H1 (cell line): ENCODE results near the gene SH3RF3. TPM values are rescaled to one million over a fixed set of nuclear protein-coding genes. Genes with fewer than 3 reads are reported as not detected.

Experiments used
- CTCF ChIA-PET: fragments of 300-600 bp; sonication (Branson Sonifier 250); formaldehyde crosslinking; loops from one replicate; lab custom pipeline; 2021; ENCODE audit not compliant: partially characterized antibody; lab: Charles Lee
- POLR2A ChIA-PET: fragments of 300-600 bp; sonication (Branson Sonifier 250); formaldehyde crosslinking; loops from one replicate; lab custom pipeline; 2021; ENCODE audit warnings: inconsistent platforms; ENCODE audit not compliant: partially characterized antibody; lab: Charles Lee
- DNase-seq, 2 experiments: peaks; one replicate each; pipeline versions ENCODE4 v3.0.0 to v3.0.0-alpha.2; 2010 to 2022; ENCODE audit warnings: low spot score in 2 of 2, low read depth in 1 of 2, mixed read lengths in 1 of 2
- FAIRE-seq: peaks from 2 replicates; lab custom pipeline; 2011; peaks lifted over from hg19 to GRCh38; lab: Jason Lieb, UNC
- H2AFZ ChIP-seq: 2 replicates; pipeline ENCODE4 v1.8.1; 2012; ENCODE audit warnings: low read length, inconsistent platforms
- H2AK5ac ChIP-seq: 2 replicates; pipeline ENCODE4 v1.6.1; 2013; ENCODE audit warnings: low read depth, low read length
- H2BK120ac ChIP-seq: replicated peaks from 2 replicates; pipeline ENCODE3; 2013; ENCODE audit warnings: low read depth, low read length, inconsistent platforms
- H2BK12ac ChIP-seq: 2 replicates; pipeline ENCODE4 v1.6.1; 2013; ENCODE audit warnings: low read depth, low read length
- H2BK15ac ChIP-seq: 2 replicates; pipeline ENCODE4 v1.6.1; 2013; ENCODE audit warnings: low read length
- H2BK20ac ChIP-seq: 2 replicates; pipeline ENCODE4 v1.6.1; 2013; ENCODE audit warnings: low read length
- H2BK5ac ChIP-seq: 2 replicates; pipeline ENCODE4 v1.6.1; 2013; ENCODE audit warnings: low read depth, low read length
- H3K14ac ChIP-seq: 2 replicates; pipeline ENCODE4 v1.6.1; 2013; ENCODE audit warnings: inconsistent platforms; ENCODE audit not compliant: insufficient read length
- H3K18ac ChIP-seq: 2 replicates; pipeline ENCODE4 v1.6.1; 2013; ENCODE audit warnings: low read length; ENCODE audit errors: extremely low read depth
- H3K23ac ChIP-seq: 2 replicates; pipeline ENCODE4 v1.6.1; 2013; ENCODE audit warnings: inconsistent platforms; ENCODE audit not compliant: insufficient read length
- H3K23me2 ChIP-seq: 2 replicates; pipeline ENCODE4 v1.6.1; 2013; ENCODE audit warnings: low read depth, low read length
- H3K27ac ChIP-seq: 2 replicates; pipeline ENCODE4 v1.6.1; 2011; ENCODE audit warnings: low read depth, low read length, inconsistent platforms
- H3K27me3 ChIP-seq, 4 experiments: replicated peaks in 1 of 4; 1 replicate in 1 of 4; 2 replicates in 3 of 4; pipeline versions ENCODE4 v1.6.1 to v1.8.1; 2011 to 2013; ENCODE audit warnings: low read length in 3 of 4, mild to moderate bottlenecking in 3 of 4, inconsistent platforms in 2 of 4, mixed read lengths in 2 of 4, moderate library complexity in 1 of 4; ENCODE audit not compliant: control insufficient read depth in 3 of 4, insufficient read depth in 3 of 4; ENCODE audit errors: extremely low read depth in 1 of 4
- H3K36me3 ChIP-seq, 4 experiments: 2 replicates each; pipeline versions ENCODE4 v1.6.1 to v1.8.1; 2011 to 2013; ENCODE audit warnings: mild to moderate bottlenecking in 4 of 4, low read length in 3 of 4, moderate library complexity in 2 of 4, control low read depth in 1 of 4, inconsistent platforms in 1 of 4; ENCODE audit not compliant: insufficient read depth in 4 of 4, control insufficient read depth in 2 of 4
- H3K4ac ChIP-seq: replicated peaks from 2 replicates; pipeline ENCODE3; 2013; ENCODE audit warnings: low read length, low read depth, mixed read lengths, inconsistent platforms; ENCODE audit not compliant: insufficient read length
- H3K4me1 ChIP-seq, 4 experiments: replicated peaks in 1 of 4; 1 replicate in 1 of 4; 2 replicates in 3 of 4; pipeline versions ENCODE4 v1.6.1 to v1.8.1; 2011 to 2013; ENCODE audit warnings: low read length in 3 of 4, inconsistent platforms in 2 of 4, mixed read lengths in 1 of 4; ENCODE audit not compliant: insufficient read depth in 4 of 4, control insufficient read depth in 3 of 4
- H3K4me2 ChIP-seq, 2 experiments: 2 replicates each; pipeline versions ENCODE4 v1.6.1 to v1.8.1; 2011 to 2013; ENCODE audit warnings: low read depth in 2 of 2, low read length in 2 of 2, control low read depth in 1 of 2, inconsistent platforms in 1 of 2, mild to moderate bottlenecking in 1 of 2; ENCODE audit not compliant: insufficient read depth in 1 of 2
- H3K4me3 ChIP-seq, 4 experiments: fragments of 200-600, 300-600 bp in 1 of 4; sonication (generic), shearing (Covaris generic), sonication (Bioruptor Twin) in 1 of 4; 2 replicates each; pipeline versions ENCODE4 v1.5.1 to v1.8.1; 2011 to 2016; ENCODE audit warnings: low read length in 4 of 4, low read depth in 3 of 4, control low read depth in 2 of 4, inconsistent platforms in 2 of 4, mild to moderate bottlenecking in 2 of 4, mixed read lengths in 1 of 4, moderate library complexity in 1 of 4; ENCODE audit not compliant: insufficient read depth in 2 of 4; ENCODE audit errors: extremely low read depth in 1 of 4
- H3K56ac ChIP-seq: replicated peaks from 2 replicates; pipeline ENCODE3; 2013; ENCODE audit warnings: low read depth, mild to moderate bottlenecking, mixed read lengths, low read length, inconsistent platforms; ENCODE audit not compliant: insufficient read length
- H3K79me1 ChIP-seq: 2 replicates; pipeline ENCODE4 v1.6.1; 2013; ENCODE audit warnings: low read depth, low read length, control low read depth
- H3K79me2 ChIP-seq, 2 experiments: 2 replicates each; pipeline versions ENCODE4 v1.6.1 to v1.8.1; 2012 to 2013; ENCODE audit warnings: low read length in 2 of 2, mild to moderate bottlenecking in 2 of 2, inconsistent platforms in 1 of 2; ENCODE audit not compliant: insufficient read depth in 2 of 2, control insufficient read depth in 1 of 2
- H3K9ac ChIP-seq, 4 experiments: replicated peaks in 1 of 4; 1 replicate in 1 of 4; 2 replicates in 3 of 4; pipeline versions ENCODE4 v1.6.1 to v1.8.1; 2011 to 2013; ENCODE audit warnings: low read depth in 3 of 4, low read length in 3 of 4, control low read depth in 2 of 4, mild to moderate bottlenecking in 2 of 4, moderate library complexity in 2 of 4, inconsistent platforms in 1 of 4; ENCODE audit errors: extremely low read depth in 1 of 4
- H3K9me3 ChIP-seq, 2 experiments: 2 replicates each; pipeline versions ENCODE4 v1.6.1 to v1.8.1; 2012 to 2013; ENCODE audit warnings: mild to moderate bottlenecking in 2 of 2, moderate library complexity in 2 of 2, control low read depth in 1 of 2, inconsistent platforms in 1 of 2, low read depth in 1 of 2, low read length in 1 of 2, mixed read lengths in 1 of 2; ENCODE audit not compliant: insufficient read depth in 2 of 2
- H4K20me1 ChIP-seq, 2 experiments: replicated peaks in 1 of 2; 2 replicates each; pipeline versions ENCODE3 to v1.8.1; 2011 to 2013; ENCODE audit warnings: inconsistent platforms in 2 of 2, low read length in 2 of 2, mild to moderate bottlenecking in 1 of 2; ENCODE audit not compliant: insufficient read depth in 2 of 2, control insufficient read depth in 1 of 2
- H4K5ac ChIP-seq: 2 replicates; pipeline ENCODE4 v1.6.1; 2013; ENCODE audit warnings: low read length, low read depth, mixed read lengths, inconsistent platforms; ENCODE audit not compliant: insufficient read length
- H4K8ac ChIP-seq: 2 replicates; pipeline ENCODE4 v1.8.0; 2013; ENCODE audit warnings: mild to moderate bottlenecking, moderate library complexity, low read length, inconsistent platforms; ENCODE audit not compliant: insufficient read depth; ENCODE audit errors: extremely low read depth
- H4K91ac ChIP-seq: replicated peaks from 2 replicates; pipeline ENCODE3; 2013; ENCODE audit warnings: low read length, mixed read lengths, inconsistent platforms; ENCODE audit not compliant: insufficient read length
- BACH1 ChIP-seq: IDR thresholded peaks from 2 replicates; pipeline ENCODE4 v1.6.1; 2012; ENCODE audit warnings: low read length, improper control_type of control experiment
- BCL11A ChIP-seq, 2 experiments: IDR thresholded peaks; one replicate each; pipeline ENCODE4 v1.6.1; 2011; ENCODE audit warnings: low read depth in 2 of 2, low read length in 2 of 2, mild to moderate bottlenecking in 2 of 2
- CBX8 ChIP-seq: fragments of 300-800, 300-1000 bp; sonication (generic); IDR thresholded peaks from 2 replicates; pipeline ENCODE4 v1.7.1; 2016; ENCODE audit warnings: low read depth, low read length, borderline replicate concordance
- CHD1 ChIP-seq: IDR thresholded peaks from 2 replicates; pipeline ENCODE4 v1.6.1; 2012; ENCODE audit warnings: low read depth, low read length, improper control_type of control experiment
- CREB1 ChIP-seq: IDR thresholded peaks from 2 replicates; pipeline ENCODE4 v1.6.1; 2012; ENCODE audit warnings: inconsistent platforms
- EP300 ChIP-seq, 2 experiments: IDR thresholded peaks; 1 replicate in 1 of 2; 2 replicates in 1 of 2; pipeline ENCODE4 v1.6.1; 2011 to 2012; ENCODE audit warnings: low read depth in 2 of 2, low read length in 2 of 2, mild to moderate bottlenecking in 2 of 2, borderline replicate concordance in 1 of 2, inconsistent platforms in 1 of 2, moderate library complexity in 1 of 2
- HDAC2 ChIP-seq, 2 experiments: fragments of 300-600 bp in 1 of 2; sonication (generic) in 1 of 2; IDR thresholded peaks; 2 replicates each; pipeline ENCODE4 v1.6.1; 2011 to 2012; ENCODE audit warnings: low read depth in 2 of 2, low read length in 2 of 2, mild to moderate bottlenecking in 2 of 2, moderate library complexity in 2 of 2, borderline replicate concordance in 1 of 2, inconsistent platforms in 1 of 2
- HDAC6 ChIP-seq: IDR thresholded peaks from one replicate; pipeline ENCODE4 v1.7.1; 2012; ENCODE audit warnings: low read depth, mild to moderate bottlenecking, inconsistent platforms, low read length, moderate library complexity
- KDM1A ChIP-seq: fragments of 200-600, 300-600 bp; sonication (generic); IDR thresholded peaks from 2 replicates; pipeline ENCODE4 v1.7.1; 2016; ENCODE audit warnings: mild to moderate bottlenecking, low read length, borderline replicate concordance
- KDM4A ChIP-seq: IDR thresholded peaks from one replicate; pipeline ENCODE4 v1.7.1; 2012; ENCODE audit warnings: low read depth, mild to moderate bottlenecking, moderate library complexity, low read length, inconsistent platforms; ENCODE audit not compliant: severe bottlenecking
- NANOG ChIP-seq: IDR thresholded peaks from 2 replicates; pipeline ENCODE4 v1.6.1; 2011; ENCODE audit warnings: low read length, low read depth, mild to moderate bottlenecking, inconsistent platforms; ENCODE audit not compliant: insufficient read depth, poor library complexity, severe bottlenecking
- TAF1 ChIP-seq: IDR thresholded peaks from 2 replicates; pipeline ENCODE4 v1.6.1; 2011; ENCODE audit warnings: mild to moderate bottlenecking, low read depth, low read length
- WGBS, 2 experiments: shearing (Covaris generic) in 1 of 2; methylation state at CpG; one replicate each; pipeline versions ENCODE4 v1.1.6 to v1.1.7; 2013 to 2015; ENCODE audit warnings: low lambda C conversion rate in 2 of 2, mixed read lengths in 2 of 2, inconsistent platforms in 1 of 2, low coverage in 1 of 2, missing lambda C conversion rate in 1 of 2; ENCODE audit not compliant: insufficient replicate concordance in 2 of 2, insufficient coverage in 1 of 2, insufficient read length in 1 of 2; ENCODE audit errors: extremely low coverage in 1 of 2, missing lambda C conversion rate in 1 of 2; 5-methylcytosine and 5-hydroxymethylcytosine counted together
- polyA plus RNA-seq, 7 experiments: library from polyadenylated mRNA; depleted of rRNA in 3 of 7; stranded (reverse) in 5 of 7; unstranded in 2 of 7; fragments of >200 nt in 5 of 7; fragments of 200-250 nt in 2 of 7; gene quantifications; 1 replicate in 5 of 7; 2 replicates in 1 of 7; 4 replicates in 1 of 7; pipeline versions ENCODE4 v1.2.1 to v1.2.3, GENCODE V29; 2011 to 2013; ENCODE audit warnings: missing spikeins in 2 of 7, mixed read lengths in 2 of 7
- total RNA-seq: library from RNA; stranded (reverse); fragmentation: NEBNext Ultra II Directional; extraction: Animal tissue kit (Norgen Biotek cat#: 25700); gene quantifications from 2 replicates; pipeline ENCODE4 v1.2.1, GENCODE V29; 2021

SH3RF3 gene
- total and polyA plus RNA-seq, 2 of the 8 experiments (the other 6 are each of a cell fraction or from before 2014, with no cell fraction given) = 0.11 to 0.65 TPM

GRCh38 chr2:109254174-109254904, 125.3 kb downstream of the SH3RF3 start:
- Histone ChIP-seq H3K4me3 (no peak overlapping the region), H3K4me1 (no peaks in the 10 kb centered on the region), H3K79me2 (no peaks in the 10 kb centered on the region), H3K14ac (no peak overlapping the region), H2BK20ac (no peak overlapping the region), H3K18ac (no peak overlapping the region), H3K9ac (no peak overlapping the region), H2AFZ (no peak overlapping the region), H4K91ac (no peak overlapping the region), H2BK15ac (no peak overlapping the region), H3K27ac (no peak overlapping the region), H2AK5ac (no peak overlapping the region), H3K4me2 (no peak overlapping the region), H3K27me3 (no peaks in the 10 kb centered on the region), H2BK5ac (no peak overlapping the region), H3K23me2 (no peaks in the 10 kb centered on the region), H3K56ac (no peak overlapping the region), H4K5ac (no peak overlapping the region), H4K8ac (no peak overlapping the region), H2BK120ac (no peak overlapping the region), H2BK12ac (no peak overlapping the region), H3K9me3 (no peaks in the 10 kb centered on the region), H3K4ac (no peak overlapping the region), H3K23ac (no peak overlapping the region), H4K20me1 (peaks cover 0 to 2% of the 10 kb centered on the region in 2 experiments), H3K79me1 (no peaks in the 10 kb centered on the region), H3K36me3 (no peaks in the 10 kb centered on the region)
- ChIA-PET POLR2A (no interaction called here), CTCF (no interaction called here)
- FAIRE-seq (no peak), DNase-seq (no peak)
- WGBS, 2 experiments = 93% methylated on average over 12 of the region's 12 CpGs; no CpG with 5 or more reads in 1 of the 2 experiments
- TF ChIP-seq BCL11A (IDR thresholded peaks at IDR 0.05; ENCODE audit: low read depth in 2 of 2, low read length in 2 of 2) (no peak), NANOG (no peak), KDM1A (no peak), EP300 (IDR thresholded peaks at IDR 0.05; ENCODE audit: borderline replicate concordance in 1 of 2, low read depth in 2 of 2, low read length in 2 of 2) (no peak), KDM4A (no peak), BACH1 (no peak), CHD1 (no peak), TAF1 (no peak), CBX8 (no peak), CREB1 (no peak), HDAC2 (IDR thresholded peaks at IDR 0.05; ENCODE audit: borderline replicate concordance in 1 of 2, low read depth in 2 of 2, low read length in 2 of 2) (no peak), HDAC6 (no peak)
